ENCODE results near the gene IQCK.
"Not testable (repeated sequence)": the region's sequence is repeated elsewhere in the genome, so short reads cannot be mapped to it uniquely, and the experiment has no call there.

DNA sequence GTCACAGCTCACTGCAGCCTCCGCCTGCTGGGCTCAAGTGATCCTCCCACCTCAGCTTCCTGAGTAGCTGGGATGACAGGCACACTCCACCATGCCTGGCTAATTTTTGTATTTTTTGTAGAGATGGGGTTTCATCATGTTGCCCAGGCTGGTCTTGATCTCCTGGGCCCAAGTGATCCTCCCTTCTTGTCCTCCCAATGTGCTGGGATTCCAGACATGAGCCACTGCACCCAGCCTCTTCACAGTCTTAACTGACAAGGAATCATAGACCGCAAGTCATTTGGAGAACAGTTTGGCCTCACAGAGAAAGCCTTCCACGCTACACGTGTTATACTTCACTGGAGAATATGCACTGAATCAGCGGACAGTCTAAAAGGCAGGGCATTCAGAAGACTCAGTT lies 83.3 kb downstream of the IQCK start:
- TF ChIP-seq POLR2AphosphoS5, CTCF, EP300, POLR2A (IDR thresholded peaks at IDR 0.05): not testable (repeated sequence)

Data from upper lobe of left lung (tissue), 4 donors.